Dedifferentiated amniotic fluid mesenchymal stem cell (primary cell): Measurements from ENCODE around the gene KRTAP10-4.
"Not testable (repeated sequence)": the region's sequence is repeated elsewhere in the genome, so short reads cannot be mapped to it uniquely, and the experiment has no call there.

Source experiments
- DNase-seq: peaks from one replicate; pipeline ENCODE4 v3.0.0-alpha.2; 2016; ENCODE audit errors: extremely low spot score

Gene KRTAP10-4

GRCh38 chr21:44557491-44558328 lies 15.8 kb upstream of the KRTAP10-4 start:
- DNase-seq: no peak

GRCh38 chr21:44558329-44558675 lies 15.2 kb upstream of the KRTAP10-4 start:
- DNase-seq: not testable (repeated sequence)

GRCh38 chr21:44558695-44559094 lies 14.8 kb upstream of the KRTAP10-4 start, which contains the start of gene KRTAP10-3:
TSS of gene KRTAP10-3 (minus strand) at chr21:44558795. CDS start at chr21:44558715, 80 bp downstream.
- no peak for DNase-seq

- DNase-seq: no peak
Measured at GRCh38 chr21:44564099-44564498, 9.4 kb upstream of the KRTAP10-4 start.

- no peak for DNase-seq
Measured at GRCh38 chr21:44564886-44565598, 8.5 kb upstream of the KRTAP10-4 start.

- no peak for DNase-seq
Measured at GRCh38 chr21:44566403-44566802, 7.1 kb upstream of the KRTAP10-4 start.

GRCh38 chr21:44567481-44568171 lies 5.9 kb upstream of the KRTAP10-4 start:
- DNase-seq: no peak

GRCh38 chr21:44568261-44568660 lies 5.3 kb upstream of the KRTAP10-4 start:
- no peak for DNase-seq

- DNase-seq: no peak
Measured at GRCh38 chr21:44568667-44569556, 4.6 kb upstream of the KRTAP10-4 start.

GRCh38 chr21:44569861-44570517 lies 3.5 kb upstream of the KRTAP10-4 start:
- no peak for DNase-seq

- no peak for DNase-seq
Measured at GRCh38 chr21:44571296-44571695, 2.2 kb upstream of the KRTAP10-4 start.

GRCh38 chr21:44571844-44572782 lies 1.4 kb upstream of the KRTAP10-4 start:
- no peak for DNase-seq

- DNase-seq: no peak
Measured at GRCh38 chr21:44572959-44573583, 458 bp upstream of the KRTAP10-4 start.

- DNase-seq: no peak
Measured at GRCh38 chr21:44574457-44575306, 1.2 kb downstream of the KRTAP10-4 start.

- no peak for DNase-seq
Measured at GRCh38 chr21:44575307-44576024, 1.9 kb downstream of the KRTAP10-4 start.

- DNase-seq: no peak
Measured at GRCh38 chr21:44576025-44576420, 2.5 kb downstream of the KRTAP10-4 start.

GRCh38 chr21:44578371-44579055 lies 5.0 kb downstream of the KRTAP10-4 start:
- no peak for DNase-seq
